GM18909 (cell line): ENCODE measurements around the gene MS4A5.
A peak's percentile ranks its signal among the peaks of the same experiment; 100 is the strongest.

Source experiments
- ATAC-seq: cut with Tn5 transposase; IDR thresholded peaks from one replicate; pipeline ENCODE4 v1.9.1; 2021; ENCODE audit warnings: mild to moderate bottlenecking; ENCODE audit not compliant: unreplicated experiment, poor library complexity

The MS4A5 gene

GRCh38 chr11:60469723-60470122, 40.4 kb downstream of the MS4A5 start:
- ATAC-seq: no peak

DNA sequence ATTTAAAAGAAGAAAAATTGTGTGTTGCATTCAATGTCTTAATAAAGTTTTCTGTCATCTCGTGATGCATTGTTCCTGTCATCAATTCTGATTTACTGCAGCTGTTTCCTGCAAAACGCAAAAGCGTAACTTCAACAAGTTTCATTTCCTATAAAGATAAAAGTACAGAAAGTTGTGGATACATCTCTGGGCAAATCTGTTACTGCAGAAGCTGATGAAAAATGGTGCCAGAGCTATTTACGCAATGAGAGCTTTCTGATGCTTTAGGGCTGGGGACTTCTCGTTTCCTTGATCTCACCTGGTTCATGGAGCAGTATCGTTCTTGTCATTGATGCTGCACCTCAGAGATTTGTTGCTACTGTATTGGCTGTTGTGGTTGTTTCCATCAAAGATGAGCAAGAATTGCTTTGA, 47.7 kb downstream of the MS4A5 start:
- ATAC-seq: peak; percentile 64

DNA sequence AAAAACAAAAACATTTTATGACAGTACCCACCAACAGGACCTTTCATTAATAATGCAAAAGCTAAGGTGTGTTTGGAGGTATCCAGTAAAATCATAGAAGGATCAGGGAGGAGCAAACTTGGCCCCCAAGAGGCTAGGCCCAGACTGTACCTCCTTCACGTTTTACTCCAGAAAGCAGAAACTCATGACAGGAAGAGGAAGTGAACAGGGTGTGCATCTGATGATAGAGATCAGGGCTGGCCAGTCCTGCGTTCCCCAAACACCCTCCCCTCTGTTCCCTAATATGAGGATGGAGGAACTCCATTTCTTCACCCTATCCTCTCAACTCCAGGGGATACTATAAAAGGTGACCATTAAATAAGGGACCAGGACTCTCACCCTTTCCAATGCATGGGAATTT, 53.0 kb downstream of the MS4A5 start:
- peak; percentile 43 for ATAC-seq

DNA sequence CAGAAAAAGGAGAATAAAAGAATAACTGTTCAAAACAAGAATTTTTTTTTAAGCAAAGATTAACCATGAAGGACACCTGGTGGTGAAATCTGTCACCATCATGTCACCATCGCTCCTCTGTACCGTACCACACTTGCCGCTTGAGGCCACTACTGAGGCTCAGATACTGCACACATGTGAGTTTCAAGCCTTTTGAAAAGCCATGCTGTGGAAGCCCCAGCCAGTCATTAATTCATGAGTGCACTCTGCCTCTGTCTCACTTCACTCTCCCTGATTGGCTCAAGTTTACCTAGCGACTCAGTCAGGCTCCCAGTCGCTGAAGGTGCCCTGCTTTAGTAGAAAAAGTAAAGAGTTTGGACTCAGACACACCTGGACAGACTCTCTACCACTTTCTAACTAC, 56.6 kb downstream of the MS4A5 start:
- peak; percentile 97 for ATAC-seq

GRCh38 chr11:60492488-60493009, 63.2 kb downstream of the MS4A5 start, which contains the start of gene MS4A12:
TSS of gene MS4A12 (plus strand) at chr11:60492778. CDS start at chr11:60497319, 4,541 bp downstream.
- no peak for ATAC-seq

- no peak for ATAC-seq
Measured at GRCh38 chr11:60493454-60493853, 64.1 kb downstream of the MS4A5 start.
